Gastrocnemius medialis (tissue), 4 donors: Measurements from ENCODE around the gene CSRP2. TPM values are rescaled to one million over a fixed set of nuclear protein-coding genes. Genes with fewer than 3 reads are reported as not detected.

Experiments used
- ATAC-seq, 2 donors: fragments of 150-250 bp; one replicate each; pipeline ENCODE4 v1.9.1; 2016
- DNase-seq, 2 donors: peaks; one replicate each; pipeline ENCODE4 v3.0.0-alpha.2; 2019
- H3K27ac ChIP-seq, 4 donors: fragments of 200-600 bp; sonication (generic); 1 replicate in 1 of 4; 2 replicates in 3 of 4; pipeline ENCODE4 v1.5.1; 2016 to 2018; ENCODE audit warnings: mild to moderate bottlenecking in 2 of 4, moderate library complexity in 1 of 4
- H3K27me3 ChIP-seq, 3 donors: fragments of 200-600 bp; sonication (generic) in 2 of 3; 1 replicate in 1 of 3; 2 replicates in 2 of 3; pipeline versions ENCODE4 v1.5.1 to v1.6.0; 2016 to 2019; ENCODE audit warnings: mild to moderate bottlenecking in 1 of 3, moderate library complexity in 1 of 3
- H3K36me3 ChIP-seq, 2 donors: fragments of 200-600 bp; sonication (generic) in 1 of 2; one replicate each; pipeline ENCODE4 v1.5.1; 2017 to 2018
- H3K4me1 ChIP-seq, 2 donors: fragments of 200-600 bp; sonication (generic) in 1 of 2; one replicate each; pipeline ENCODE4 v1.5.1; 2016 to 2017; ENCODE audit warnings: mild to moderate bottlenecking in 2 of 2
- H3K4me3 ChIP-seq, 4 donors: fragments of 200-600 bp; sonication (generic) in 3 of 4; 1 replicate in 1 of 4; 2 replicates in 3 of 4; pipeline ENCODE4 v1.5.1; 2016 to 2019; ENCODE audit warnings: mild to moderate bottlenecking in 2 of 4
- H3K9me3 ChIP-seq, 3 donors: fragments of 200-600 bp; sonication (generic) in 2 of 3; 1 replicate in 1 of 3; 2 replicates in 2 of 3; pipeline ENCODE4 v1.5.1; 2016 to 2019
- CTCF ChIP-seq, 5 experiments: fragments of 450-650 bp in 3 of 5; fragments of 200-600 bp in 2 of 5; sonication (generic) in 2 of 5; IDR thresholded peaks in 4 of 5; conservative IDR thresholded peaks in 1 of 5; 1 replicate in 4 of 5; 2 replicates in 1 of 5; pipeline ENCODE4 v1.5.1; 2016 to 2019; ENCODE audit warnings: antibody characterized with exemption in 5 of 5, mild to moderate bottlenecking in 3 of 5, moderate library complexity in 3 of 5
- POLR2A ChIP-seq, 2 donors: fragments of 450-650 bp; IDR thresholded peaks; one replicate each; pipeline ENCODE4 v1.6.1; 2017; ENCODE audit warnings: antibody characterized with exemption in 2 of 2, mild to moderate bottlenecking in 2 of 2, moderate library complexity in 2 of 2
- in situ Hi-C, 4 donors: fragments of 200-750 bp; cut with MboI; loops; one replicate each; pipeline versions ENCODE4 v1.15.0 to v1.8.0; 2017; ENCODE audit warnings: low sequenced_read_pairs in 4 of 4
- intact Hi-C: fragments of 100-400 bp; cut with DNase I; formaldehyde crosslinking; loops from one replicate; pipeline ENCODE4 v1.15.1; 2023; ENCODE audit warnings: low total_unique reads
- total RNA-seq, 4 donors: library from RNA; depleted of rRNA; stranded (reverse); fragments of >200 nt; gene quantifications; one replicate each; pipeline versions ENCODE4 v1.1.0 to v1.2.3, GENCODE V29; 2016

The CSRP2 gene
- total RNA-seq, 4 donors from 2014 or later, result 6.9 to 24.2 (median 12.6) TPM

- Histone ChIP-seq H3K27me3 (no peaks in the 10 kb centered on the region), H3K36me3 (no peaks in the 10 kb centered on the region), H3K9me3 (no peaks in the 10 kb centered on the region), H3K4me3 (no peak overlapping the region), H3K27ac (no peak overlapping the region), H3K4me1 (no peaks in the 10 kb centered on the region)
- DNase-seq (no peak), ATAC-seq (no peak)
- in situ Hi-C loops, result no loop called here
- TF ChIP-seq POLR2A (IDR thresholded peaks at IDR 0.05) (no peak), CTCF (IDR thresholded peaks at IDR 0.05 in 4 of 5, conservative IDR thresholded peaks at IDR 0.05 in 1 of 5) (no peak)
- intact Hi-C loops, result no loop called here
Measured at GRCh38 chr12:76888775-76889174, 10.0 kb upstream of the CSRP2 start.

GRCh38 chr12:76883811-76884210 lies 5.0 kb upstream of the CSRP2 start:
- DNase-seq, result peak in 1 of 2 donors; percentile 24
- no peaks in the 10 kb centered on the region for H3K9me3 ChIP-seq
- H3K36me3 ChIP-seq, result no peaks in the 10 kb centered on the region
- H3K27ac ChIP-seq, result no peak overlapping the region
- H3K4me3 ChIP-seq, result no peak overlapping the region
- no peaks in the 10 kb centered on the region for H3K27me3 ChIP-seq
- intact Hi-C loops (no loop called here), in situ Hi-C loops (no loop called here)
- ATAC-seq, result peak in 1 of 2 donors; percentile 28
- H3K4me1 ChIP-seq, result peaks cover 0 to 7% of the 10 kb centered on the region in 2 donors
- no peak for TF ChIP-seq CTCF (IDR thresholded peaks at IDR 0.05 in 4 of 5, conservative IDR thresholded peaks at IDR 0.05 in 1 of 5)
- TF ChIP-seq POLR2A (IDR thresholded peaks at IDR 0.05), result no peak

GRCh38 chr12:76883151-76883550 lies 4.3 kb upstream of the CSRP2 start:
- DNase-seq (no peak), ATAC-seq (no peak)
- intact Hi-C loops (no loop called here), in situ Hi-C loops (no loop called here)
- no peaks in the 10 kb centered on the region for H3K27me3 ChIP-seq
- H3K4me3 ChIP-seq, result no peak overlapping the region
- TF ChIP-seq POLR2A (IDR thresholded peaks at IDR 0.05) (no peak), CTCF (IDR thresholded peaks at IDR 0.05 in 4 of 5, conservative IDR thresholded peaks at IDR 0.05 in 1 of 5) (no peak)
- H3K9me3 ChIP-seq, result no peaks in the 10 kb centered on the region
- H3K4me1 ChIP-seq, result peaks cover 6 to 10% of the 10 kb centered on the region in 2 donors
- H3K36me3 ChIP-seq, result no peaks in the 10 kb centered on the region
- H3K27ac ChIP-seq, result no peak overlapping the region

- H3K27ac ChIP-seq, result no peak overlapping the region
- H3K9me3 ChIP-seq, result no peaks in the 10 kb centered on the region
- no peaks in the 10 kb centered on the region for H3K27me3 ChIP-seq
- in situ Hi-C loops (no loop called here), intact Hi-C loops (no loop called here)
- peaks cover 10 to 13% of the 10 kb centered on the region in 2 donors for H3K4me1 ChIP-seq
- H3K36me3 ChIP-seq, result no peaks in the 10 kb centered on the region
- DNase-seq (no peak), ATAC-seq (no peak)
- TF ChIP-seq CTCF (IDR thresholded peaks at IDR 0.05 in 4 of 5, conservative IDR thresholded peaks at IDR 0.05 in 1 of 5) (no peak), POLR2A (IDR thresholded peaks at IDR 0.05) (no peak)
- no peak overlapping the region for H3K4me3 ChIP-seq
Measured at GRCh38 chr12:76882367-76882766, 3.5 kb upstream of the CSRP2 start.

- no peak for ATAC-seq
- H3K36me3 ChIP-seq, result no peaks in the 10 kb centered on the region
- intact Hi-C loops (no loop called here), in situ Hi-C loops (no loop called here)
- H3K27ac ChIP-seq, result no peak overlapping the region
- H3K9me3 ChIP-seq, result no peaks in the 10 kb centered on the region
- no peak for DNase-seq
- no peak for TF ChIP-seq POLR2A (IDR thresholded peaks at IDR 0.05)
- TF ChIP-seq CTCF (IDR thresholded peaks at IDR 0.05 in 4 of 5, conservative IDR thresholded peaks at IDR 0.05 in 1 of 5), result no peak
- no peak overlapping the region for H3K4me3 ChIP-seq
- no peaks in the 10 kb centered on the region for H3K27me3 ChIP-seq
- peaks cover 10 to 13% of the 10 kb centered on the region in 2 donors for H3K4me1 ChIP-seq
Measured at GRCh38 chr12:76881142-76881541, 2.3 kb upstream of the CSRP2 start.
